PC-9 (cell line): ENCODE measurements around the gene INKA2.

Source experiments
- CTCF ChIP-seq: fragments of 200-600 bp; sonication (generic); conservative IDR thresholded peaks from 2 replicates; pipeline ENCODE4 v1.6.1; 2017; ENCODE audit warnings: mixed run types, antibody characterized with exemption, mild to moderate bottlenecking, moderate library complexity
- EZH2 ChIP-seq: fragments of 200-600 bp; sonication (generic); IDR thresholded peaks from 2 replicates; pipeline ENCODE4 v1.8.0; 2017; ENCODE audit warnings: antibody characterized with exemption, low read depth

- TF ChIP-seq CTCF: no peak
- no peak for TF ChIP-seq EZH2
Measured at GRCh38 chr1:111761717-111762116, 22.5 kb upstream of the INKA2 start.
